Measurements from ENCODE around the gene F8. TPM values are rescaled to one million over a fixed set of nuclear protein-coding genes. Genes with fewer than 3 reads are reported as not detected.

The F8 gene
- total RNA-seq, 1 donor from 2014 or later = 1.5 TPM

- DNase-seq (ENCODE audit: extremely low read depth, low read depth, low spot score) = no peak
Observed at GRCh38 chrX:154793084-154793795, 229.3 kb downstream of the F8 start.

- DNase-seq (ENCODE audit: extremely low read depth, low read depth, low spot score) = no peak
Observed at GRCh38 chrX:154791939-154792338, 230.6 kb downstream of the F8 start.

- DNase-seq (ENCODE audit: extremely low read depth, low read depth, low spot score) = no peak
Observed at GRCh38 chrX:154791467-154791866, 231.1 kb downstream of the F8 start.

Other genes starting within 250 kb of the F8 start
- 32.9 and 39.2 TPM in 2 replicates for gene MPP1, start 217.2 kb downstream of the F8 start, total RNA-seq
- not detected in 2 replicates for gene SMIM9, start 188.1 kb downstream of the F8 start, total RNA-seq
- gene F8A1, start 136.4 kb downstream of the F8 start, total RNA-seq = 8.8 and 21.4 TPM in 2 replicates
- gene FUNDC2, start 4.1 kb upstream of the F8 start, total RNA-seq = 22.5 and 32.2 TPM in 2 replicates
- 10.6 and 10.9 TPM in 2 replicates for gene CMC4, start 48.4 kb upstream of the F8 start, total RNA-seq
- 0.92 and 6.6 TPM in 2 replicates for gene MTCP1, start 48.4 kb upstream of the F8 start, total RNA-seq
- 15.8 and 16.2 TPM in 2 replicates for gene BRCC3, start 48.8 kb upstream of the F8 start, total RNA-seq
- gene VBP1, start 193.7 kb upstream of the F8 start, total RNA-seq = 36.1 and 42.6 TPM in 2 replicates
- 0.05 TPM in 1 of 2 replicates, not detected in the other for gene RAB39B, start 241.8 kb upstream of the F8 start, total RNA-seq